Activated naive CD4-positive, alpha-beta T cell treated with anti-CD3 and anti-CD28 coated beads, Interleukin-2, amount 50 U/mL, for 72 hours (primary cell): ENCODE measurements around the gene FAXDC2. TPM values are rescaled to one million over a fixed set of nuclear protein-coding genes. Genes with fewer than 3 reads are reported as not detected.
A peak's percentile ranks its signal among the peaks of the same experiment; 100 is the strongest.

Experiments
- ATAC-seq, 2 donors: fragments of 150-1000 bp; cut with Tn5 transposase; 2 replicates each; pipeline ENCODE4 v1.10.0; 2021; ENCODE audit warnings: mild to moderate bottlenecking in 2 of 2, moderate library complexity in 2 of 2
- DNase-seq, 2 donors: peaks; one replicate each; pipeline ENCODE4 v3.0.0; 2021 to 2022; ENCODE audit warnings: low spot score in 2 of 2
- H3K27ac Mint-ChIP-seq, 2 donors: one replicate each; pipeline ENCODE4 v1.8.0; 2022; ENCODE audit warnings: mild to moderate bottlenecking in 2 of 2, mixed read lengths in 2 of 2
- H3K36me3 Mint-ChIP-seq, 2 donors: one replicate each; pipeline ENCODE4 v1.8.0; 2022; ENCODE audit warnings: mixed read lengths in 2 of 2
- H3K9me3 Mint-ChIP-seq, 2 donors: one replicate each; pipeline ENCODE4 v1.8.0; 2022; ENCODE audit warnings: mixed read lengths in 2 of 2
- total RNA-seq, 2 donors: library from RNA; stranded (reverse); gene quantifications; one replicate each; pipeline ENCODE4 v1.2.3, GENCODE V29; 2022

The FAXDC2 gene
- total RNA-seq, 2 donors from 2014 or later: 0.57 TPM; not detected in 1

DNA sequence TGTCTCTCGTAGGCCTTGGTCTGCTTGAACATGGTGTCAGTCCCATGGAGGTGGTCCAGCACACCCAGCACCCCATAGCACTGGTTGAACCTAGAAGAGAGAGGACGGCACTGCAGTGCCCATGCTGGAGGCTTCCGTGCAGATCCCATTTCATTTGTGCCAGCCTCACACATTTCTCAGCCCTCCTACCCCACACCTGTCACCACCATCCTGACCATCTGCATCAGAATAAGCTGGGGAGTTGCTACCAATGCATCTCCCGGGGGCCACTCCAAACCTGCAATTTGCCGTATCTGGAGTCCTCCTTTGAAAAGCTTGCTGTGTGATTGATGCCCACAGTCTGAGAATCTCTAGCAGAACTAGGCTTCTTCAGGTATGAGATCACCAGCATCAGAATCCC is 30.0 kb downstream of the FAXDC2 start:
- Mint-ChIP-seq H3K36me3 (peaks cover 21 to 24% of the 10 kb centered on the region in 2 donors), H3K27ac (peak overlapping the region in 1 of 2 donors; percentile 75), H3K9me3 (no peaks in the 10 kb centered on the region)
- ATAC-seq (peak in 1 of 2 donors; percentile 14), DNase-seq (no peak)

- no peak for ATAC-seq
- H3K27ac Mint-ChIP-seq: peak overlapping the region; percentile 57 to 76
- H3K36me3 Mint-ChIP-seq: peaks cover 29 to 32% of the 10 kb centered on the region in 2 donors
- DNase-seq: no peak
- H3K9me3 Mint-ChIP-seq: no peaks in the 10 kb centered on the region
These were observed 30.9 kb downstream of the FAXDC2 start for GRCh38 chr5:154819546-154819945.

GRCh38 chr5:154818471-154819116 is 31.8 kb downstream of the FAXDC2 start:
- Mint-ChIP-seq H3K9me3 (no peaks in the 10 kb centered on the region), H3K36me3 (peaks cover 32 to 33% of the 10 kb centered on the region in 2 donors), H3K27ac (peak overlapping the region in 1 of 2 donors; percentile 76)
- DNase-seq (no peak), ATAC-seq (no peak)

DNA sequence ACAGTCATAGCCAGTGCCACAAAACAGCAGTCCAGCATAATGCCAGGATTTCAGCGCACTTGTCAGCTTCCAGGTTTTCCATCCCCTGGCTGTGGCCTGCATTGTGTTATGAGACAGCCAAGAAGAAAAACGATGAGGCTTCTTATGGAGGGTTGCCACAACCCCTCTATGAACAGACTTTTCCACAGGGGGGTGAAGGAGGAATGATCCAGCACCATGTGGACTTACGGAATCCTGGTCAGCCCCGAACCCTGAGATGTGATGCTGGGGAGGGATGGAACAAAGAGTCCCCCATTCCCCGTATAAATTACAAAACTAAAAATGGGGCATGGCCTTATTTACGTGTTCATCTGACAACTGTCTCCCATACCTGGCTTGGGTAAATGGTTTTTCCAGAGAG is 32.6 kb downstream of the FAXDC2 start:
- peak overlapping the region in 1 of 2 donors; percentile 84 for H3K27ac Mint-ChIP-seq

DNA sequence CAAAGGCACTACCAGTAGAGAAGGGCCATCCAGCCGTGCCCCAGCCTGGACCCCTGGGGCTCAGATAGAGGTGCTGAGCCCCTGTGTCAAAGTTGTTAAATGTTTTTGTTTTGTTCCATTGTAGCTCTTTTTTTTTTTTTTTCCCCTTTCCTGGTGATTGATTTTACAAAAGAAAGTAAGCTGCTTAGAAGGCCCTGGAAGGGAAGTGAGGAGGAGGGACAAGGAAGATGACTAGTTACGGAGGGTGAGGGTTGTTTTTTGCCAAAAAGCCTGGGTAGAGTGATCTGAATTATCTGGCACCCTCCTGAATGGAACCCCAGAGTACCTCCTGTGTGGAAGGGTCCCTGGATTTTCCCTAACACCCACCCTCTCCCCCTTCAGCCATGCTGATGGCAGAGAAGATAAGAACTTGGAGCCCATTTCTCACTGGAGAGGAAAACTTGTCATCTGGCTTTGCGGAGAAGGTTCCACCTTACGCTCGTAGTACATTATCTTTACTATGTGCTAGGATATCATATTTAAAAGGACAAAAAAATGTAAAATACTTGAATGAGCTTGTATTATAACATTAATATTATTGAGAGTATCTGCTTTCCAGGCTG is 33.4 kb downstream of the FAXDC2 start:
- no peak for ATAC-seq
- peak overlapping the region in 1 of 2 donors; percentile 37 for H3K27ac Mint-ChIP-seq
- no peaks in the 10 kb centered on the region for H3K9me3 Mint-ChIP-seq
- H3K36me3 Mint-ChIP-seq: peaks cover 42% of the 10 kb centered on the region in 2 donors
- DNase-seq: no peak

More for the DNA sequence above, 32.6 kb downstream of the FAXDC2 start:
- no peak for DNase-seq
- Mint-ChIP-seq H3K9me3 (no peaks in the 10 kb centered on the region), H3K36me3 (peaks cover 37 to 38% of the 10 kb centered on the region in 2 donors)
- ATAC-seq: no peak

GRCh38 chr5:154815684-154816247 is 34.6 kb downstream of the FAXDC2 start:
- Mint-ChIP-seq H3K9me3 (no peaks in the 10 kb centered on the region), H3K36me3 (peaks cover 41 to 47% of the 10 kb centered on the region in 2 donors), H3K27ac (peak overlapping the region; percentile 72 to 82)
- DNase-seq (no peak), ATAC-seq (no peak)

GRCh38 chr5:154815025-154815424 is 35.4 kb downstream of the FAXDC2 start:
- H3K27ac Mint-ChIP-seq: peak overlapping the region; percentile 72 to 82
- ATAC-seq (no peak), DNase-seq (no peak)
- no peaks in the 10 kb centered on the region for H3K9me3 Mint-ChIP-seq
- peaks cover 41 to 47% of the 10 kb centered on the region in 2 donors for H3K36me3 Mint-ChIP-seq

DNA sequence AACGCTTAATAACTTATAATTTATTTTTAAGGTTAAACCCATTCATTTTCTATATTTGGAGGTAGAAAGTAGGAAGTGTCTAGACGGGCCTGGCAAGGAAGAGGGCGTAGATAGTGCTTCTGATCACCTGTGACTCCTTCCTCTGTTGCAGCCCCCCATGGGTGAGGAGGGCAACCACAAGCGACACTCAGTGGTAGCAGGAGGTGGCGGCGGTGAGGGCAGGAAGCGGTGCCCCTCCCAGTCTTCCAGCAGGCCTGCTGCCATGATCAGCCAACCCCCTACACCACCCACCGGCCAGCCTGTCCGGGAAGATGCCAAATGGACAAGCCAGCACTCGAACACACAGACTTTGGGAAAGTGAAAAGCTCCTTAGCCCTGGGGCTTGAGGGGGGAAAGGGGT is 36.7 kb downstream of the FAXDC2 start:
- ATAC-seq (no peak), DNase-seq (no peak)
- Mint-ChIP-seq H3K27ac (peak overlapping the region in 1 of 2 donors; percentile 84), H3K36me3 (peaks cover 42 to 45% of the 10 kb centered on the region in 2 donors), H3K9me3 (no peaks in the 10 kb centered on the region)

- no peak for DNase-seq
- Mint-ChIP-seq H3K9me3 (no peaks in the 10 kb centered on the region), H3K27ac (peak overlapping the region in 1 of 2 donors; percentile 84), H3K36me3 (peaks cover 47 to 48% of the 10 kb centered on the region in 2 donors)
- ATAC-seq: no peak
These were observed 37.2 kb downstream of the FAXDC2 start for GRCh38 chr5:154813158-154813557.

- peak overlapping the region; percentile 4 to 56 for H3K27ac Mint-ChIP-seq
- peaks cover 45 to 47% of the 10 kb centered on the region in 2 donors for H3K36me3 Mint-ChIP-seq
- DNase-seq: peak in 1 of 2 donors; percentile 65
- peak; percentile 64 to 72 for ATAC-seq
- no peaks in the 10 kb centered on the region for H3K9me3 Mint-ChIP-seq
These were observed 38.5 kb downstream of the FAXDC2 start for GRCh38 chr5:154811653-154812465.

DNA sequence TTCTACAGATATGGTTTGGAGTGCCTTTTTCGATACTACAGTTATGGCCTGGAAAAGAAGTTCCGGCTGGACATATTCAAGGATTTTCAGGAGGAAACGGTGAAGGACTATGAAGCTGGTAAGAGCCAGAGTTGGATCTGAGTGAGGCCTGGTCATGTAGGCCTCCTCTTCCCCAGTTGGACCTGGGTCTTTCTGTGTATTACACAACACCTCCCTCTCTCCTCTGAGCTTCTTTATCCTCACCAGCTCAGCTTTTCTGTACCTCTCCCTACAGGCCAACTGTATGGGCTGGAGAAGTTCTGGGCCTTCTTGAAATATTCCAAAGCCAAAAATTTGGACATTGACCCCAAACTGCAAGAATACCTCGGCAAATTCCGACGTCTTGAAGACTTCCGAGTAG is 39.2 kb downstream of the FAXDC2 start:
- peak overlapping the region; percentile 4 to 87 for H3K27ac Mint-ChIP-seq
- H3K36me3 Mint-ChIP-seq: peaks cover 40 to 42% of the 10 kb centered on the region in 2 donors
- DNase-seq (no peak), ATAC-seq (no peak)
- no peaks in the 10 kb centered on the region for H3K9me3 Mint-ChIP-seq

DNA sequence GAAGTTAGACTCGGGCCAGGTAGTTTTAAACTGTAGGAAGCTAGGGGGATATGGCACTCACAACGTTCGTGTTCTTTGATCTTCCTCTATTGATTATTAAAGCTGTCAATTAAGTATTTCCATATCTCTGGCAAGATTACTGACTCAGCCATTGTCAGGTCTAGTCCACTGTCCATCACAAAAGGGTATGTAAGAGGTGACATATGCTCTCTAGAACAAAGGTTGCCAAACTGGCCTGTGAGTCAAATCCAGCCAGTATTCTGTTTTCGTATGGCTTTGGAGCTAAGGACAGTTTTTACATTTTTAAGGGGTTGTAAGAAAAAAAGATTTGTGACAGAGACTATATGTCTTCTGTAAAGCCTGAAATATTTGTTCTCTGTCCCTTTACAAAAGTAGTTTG is 44.2 kb downstream of the FAXDC2 start:
- ATAC-seq: no peak
- peaks cover 32 to 35% of the 10 kb centered on the region in 2 donors for H3K36me3 Mint-ChIP-seq
- H3K27ac Mint-ChIP-seq: peak overlapping the region in 1 of 2 donors; percentile 69
- DNase-seq: no peak
- H3K9me3 Mint-ChIP-seq: no peaks in the 10 kb centered on the region

GRCh38 chr5:154802050-154802449 is 48.4 kb downstream of the FAXDC2 start:
- Mint-ChIP-seq H3K27ac (peak overlapping the region; percentile 74 to 87), H3K36me3 (peaks cover 32 to 35% of the 10 kb centered on the region in 2 donors), H3K9me3 (no peaks in the 10 kb centered on the region)
- DNase-seq: no peak
- ATAC-seq: no peak

- Mint-ChIP-seq H3K36me3 (peaks cover 35 to 42% of the 10 kb centered on the region in 2 donors), H3K27ac (peak overlapping the region; percentile 46 to 69), H3K9me3 (no peaks in the 10 kb centered on the region)
- DNase-seq (no peak), ATAC-seq (peak in 1 of 2 donors; percentile 44)
These were observed 49.3 kb downstream of the FAXDC2 start for GRCh38 chr5:154801083-154801482.

DNA sequence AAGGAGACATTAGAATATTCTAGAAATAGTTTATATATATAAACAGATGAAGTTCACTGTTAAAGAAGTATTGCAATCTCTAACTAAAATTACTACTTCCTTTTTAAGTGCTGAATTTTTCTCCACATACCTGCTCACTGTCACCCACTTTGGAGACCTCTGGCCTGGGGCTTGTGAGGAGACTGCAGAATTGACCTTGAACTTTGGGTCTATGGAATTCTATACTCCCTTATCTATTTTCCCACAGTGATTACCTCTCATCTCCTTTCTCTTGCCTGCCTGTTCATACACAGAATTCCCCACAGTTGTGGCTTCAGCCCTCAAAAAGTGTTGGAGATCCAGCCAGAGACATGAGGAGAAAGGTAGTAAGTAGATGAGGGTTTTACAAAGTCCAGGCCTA is 49.8 kb downstream of the FAXDC2 start:
- peaks cover 35 to 43% of the 10 kb centered on the region in 2 donors for H3K36me3 Mint-ChIP-seq

DNA sequence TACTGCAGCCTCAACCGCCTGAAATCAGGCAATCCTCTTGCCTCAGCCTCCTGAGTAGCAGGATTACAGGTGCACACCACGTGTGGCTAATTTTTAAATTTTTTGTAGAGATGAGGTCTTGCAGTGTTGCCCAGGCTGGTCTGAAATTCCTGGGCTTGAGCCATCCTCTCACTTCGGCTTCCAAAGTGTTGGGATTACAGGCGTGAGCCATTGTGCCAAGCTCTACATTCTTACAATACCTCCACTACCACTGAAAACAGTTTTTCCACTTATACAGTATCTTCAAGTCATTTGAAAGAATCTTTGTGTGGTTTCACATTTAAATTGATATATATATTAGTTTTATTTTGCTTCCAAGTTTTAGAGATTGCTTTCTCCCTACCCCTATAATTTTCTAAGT is 52.6 kb downstream of the FAXDC2 start:
- DNase-seq: no peak
- ATAC-seq: no peak
- Mint-ChIP-seq H3K36me3 (peaks cover 26 to 38% of the 10 kb centered on the region in 2 donors), H3K9me3 (no peaks in the 10 kb centered on the region), H3K27ac (peak overlapping the region in 1 of 2 donors; percentile 79)

More for the DNA sequence above, 49.8 kb downstream of the FAXDC2 start:
- DNase-seq (no peak), ATAC-seq (no peak)
- H3K9me3 Mint-ChIP-seq: no peaks in the 10 kb centered on the region
- peak overlapping the region in 1 of 2 donors; percentile 69 for H3K27ac Mint-ChIP-seq

DNA sequence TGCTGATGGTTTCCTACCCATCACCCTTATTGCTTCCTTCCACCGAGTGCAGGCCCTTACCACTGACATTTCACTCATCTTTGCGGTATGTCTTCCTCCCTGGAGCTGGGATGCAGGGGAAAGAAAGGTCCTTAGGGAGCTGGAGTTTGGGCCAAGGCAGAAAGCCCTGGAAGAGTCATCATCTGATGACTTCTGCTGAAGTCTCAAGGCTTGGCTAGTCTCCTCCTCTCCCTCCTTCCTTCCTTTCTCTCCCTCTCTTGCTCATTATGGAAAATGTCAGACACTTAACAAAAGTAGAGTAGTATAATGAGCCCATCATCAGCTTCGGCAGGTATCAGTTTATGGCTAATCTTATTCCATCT is 55.2 kb downstream of the FAXDC2 start:
- Mint-ChIP-seq H3K27ac (no peak overlapping the region), H3K9me3 (no peaks in the 10 kb centered on the region), H3K36me3 (peaks cover 5 to 33% of the 10 kb centered on the region in 2 donors)
- no peak for ATAC-seq
- no peak for DNase-seq
